ENCODE measurements around the gene SIGLEC15.

DNA sequence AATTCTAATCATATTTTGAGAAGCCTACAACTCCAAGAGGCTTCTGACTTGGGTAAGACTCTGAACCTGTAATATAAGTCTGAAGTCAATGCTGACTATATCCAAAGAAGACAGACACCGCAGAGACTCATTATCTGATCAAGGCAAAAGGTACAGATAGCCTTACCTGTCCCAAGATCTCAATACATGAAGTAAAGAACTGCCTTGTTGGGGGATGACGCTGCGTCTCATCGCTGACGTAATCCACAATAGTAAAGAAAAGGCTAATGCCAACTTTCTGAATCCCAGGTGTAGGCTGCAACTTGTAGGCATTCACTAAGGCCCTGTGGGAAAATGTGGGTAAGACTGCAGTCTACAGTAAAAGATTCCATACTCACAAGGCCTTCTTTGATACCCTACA lies 62.1 kb downstream of the SIGLEC15 start:
- TF ChIP-seq, protein P1, sequence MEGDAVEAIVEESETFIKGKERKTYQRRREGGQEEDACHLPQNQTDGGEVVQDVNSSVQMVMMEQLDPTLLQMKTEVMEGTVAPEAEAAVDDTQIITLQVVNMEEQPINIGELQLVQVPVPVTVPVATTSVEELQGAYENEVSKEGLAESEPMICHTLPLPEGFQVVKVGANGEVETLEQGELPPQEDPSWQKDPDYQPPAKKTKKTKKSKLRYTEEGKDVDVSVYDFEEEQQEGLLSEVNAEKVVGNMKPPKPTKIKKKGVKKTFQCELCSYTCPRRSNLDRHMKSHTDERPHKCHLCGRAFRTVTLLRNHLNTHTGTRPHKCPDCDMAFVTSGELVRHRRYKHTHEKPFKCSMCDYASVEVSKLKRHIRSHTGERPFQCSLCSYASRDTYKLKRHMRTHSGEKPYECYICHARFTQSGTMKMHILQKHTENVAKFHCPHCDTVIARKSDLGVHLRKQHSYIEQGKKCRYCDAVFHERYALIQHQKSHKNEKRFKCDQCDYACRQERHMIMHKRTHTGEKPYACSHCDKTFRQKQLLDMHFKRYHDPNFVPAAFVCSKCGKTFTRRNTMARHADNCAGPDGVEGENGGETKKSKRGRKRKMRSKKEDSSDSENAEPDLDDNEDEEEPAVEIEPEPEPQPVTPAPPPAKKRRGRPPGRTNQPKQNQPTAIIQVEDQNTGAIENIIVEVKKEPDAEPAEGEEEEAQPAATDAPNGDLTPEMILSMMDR (IDR thresholded peaks at IDR 0.05): no peak
- TF ChIP-seq POLR2A (IDR thresholded peaks at IDR 0.05): no peak
